Measurements from ENCODE around the gene SPATA2.

GRCh38 chr20:49935746-49936152, 20.4 kb upstream of the SPATA2 start:
- TF ChIP-seq AHDC1 (CRISPR knock-in tag; IDR thresholded peaks at IDR 0.05; ENCODE audit: borderline replicate concordance) (no peak), ZNF512B (CRISPR knock-in tag; IDR thresholded peaks at IDR 0.05; ENCODE audit: borderline replicate concordance) (no peak)

Measured in HepG2 (cell line).